GM12865 (cell line): Measurements from ENCODE around the gene RAMP3.
A peak's percentile ranks its signal among the peaks of the same experiment; 100 is the strongest.
"Not testable (repeated sequence)": the region's sequence is repeated elsewhere in the genome, so short reads cannot be mapped to it uniquely, and the experiment has no call there.

Experiments
- DNase-seq: peaks from one replicate; pipeline ENCODE4 v3.0.0; 2010; ENCODE audit warnings: low read depth
- H3K4me3 ChIP-seq: 2 replicates; pipeline ENCODE4 v1.5.1; 2011; ENCODE audit warnings: mild to moderate bottlenecking, low read depth, low read length, control low read depth
- CTCF ChIP-seq: IDR thresholded peaks from 2 replicates; pipeline ENCODE4 v1.5.1; 2011; ENCODE audit warnings: low read length, control low read depth, low read depth, inconsistent platforms; ENCODE audit not compliant: insufficient read depth; ENCODE audit errors: missing control alignments

The RAMP3 gene

DNA sequence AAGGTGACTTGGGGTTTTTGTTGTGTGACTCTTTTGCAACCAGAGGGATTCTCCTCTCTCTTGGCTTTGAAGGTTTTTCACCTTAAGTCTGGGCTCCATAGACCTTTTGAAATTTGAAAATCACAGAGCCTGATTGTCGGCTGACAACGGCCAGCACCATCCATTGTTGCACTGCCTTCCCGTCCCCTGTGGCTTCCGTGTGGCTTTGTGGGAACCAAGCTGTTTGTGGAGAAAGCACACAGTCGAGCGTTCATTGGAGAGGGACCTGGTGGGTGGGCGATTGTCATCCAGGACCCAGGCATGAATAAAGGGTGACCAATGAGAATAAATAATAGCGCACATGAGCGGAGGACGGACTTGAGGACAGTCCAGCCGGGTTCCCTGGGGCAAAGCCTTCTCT is 7.4 kb upstream of the RAMP3 start:
- no peak for DNase-seq
- H3K4me3 ChIP-seq = no peak overlapping the region
- TF ChIP-seq CTCF = no peak

- no peak for TF ChIP-seq CTCF
- no peak overlapping the region for H3K4me3 ChIP-seq
- DNase-seq = no peak
Observed at GRCh38 chr7:45151131-45151684, 6.4 kb upstream of the RAMP3 start.

DNA sequence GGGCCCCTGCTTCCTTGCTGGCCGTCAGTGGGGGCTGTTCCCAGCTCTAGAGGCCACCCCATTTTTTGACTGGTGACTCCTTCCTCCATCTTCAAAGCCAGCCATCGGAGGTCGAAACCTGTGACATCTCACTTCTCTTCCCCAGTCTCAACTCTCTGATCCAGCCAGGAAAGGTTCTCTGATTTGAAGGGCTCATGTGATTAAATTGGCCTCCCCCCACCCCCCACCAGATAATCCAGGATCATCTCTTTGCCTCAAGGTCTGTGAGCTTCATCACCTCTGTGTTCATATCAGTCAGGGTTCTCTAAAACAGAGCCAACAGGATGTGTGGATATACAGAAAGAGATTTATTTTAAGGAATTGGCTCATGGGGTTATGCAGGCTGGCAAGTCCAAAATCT is 5.6 kb upstream of the RAMP3 start:
- DNase-seq = no peak
- no peak overlapping the region for H3K4me3 ChIP-seq
- TF ChIP-seq CTCF = no peak

GRCh38 chr7:45153233-45153632 is 4.4 kb upstream of the RAMP3 start:
- no peak overlapping the region for H3K4me3 ChIP-seq
- TF ChIP-seq CTCF = peak; percentile 10
- DNase-seq = no peak

- DNase-seq, H3K4me3 ChIP-seq: not testable (repeated sequence)
Observed at GRCh38 chr7:45153861-45154260, 3.7 kb upstream of the RAMP3 start.

- DNase-seq = no peak
- H3K4me3 ChIP-seq = no peak overlapping the region
- no peak for TF ChIP-seq CTCF
Observed at GRCh38 chr7:45155357-45155900, 2.2 kb upstream of the RAMP3 start.

GRCh38 chr7:45155941-45156340 is 1.6 kb upstream of the RAMP3 start:
- TF ChIP-seq CTCF = no peak
- H3K4me3 ChIP-seq = no peak overlapping the region

More at GRCh38 chr7:45155941-45156340, 1.6 kb upstream of the RAMP3 start:
- no peak for DNase-seq
